ENCODE data around the gene RASAL1. TPM values are rescaled to one million over a fixed set of nuclear protein-coding genes. Genes with fewer than 3 reads are reported as not detected.

Gene RASAL1
- total RNA-seq, 1 donor from 2014 or later = 11.0 TPM

GRCh38 chr12:113173081-113173698 is 37.6 kb upstream of the RASAL1 start:
- H3K4me3 ChIP-seq = no peak overlapping the region
- DNase-seq (ENCODE audit: extremely low spot score in 2 of 2) = no peak
- H3K36me3 ChIP-seq = peaks cover 3 to 95% of the 10 kb centered on the region in 2 donors
- no peak for TF ChIP-seq POLR2AphosphoS5 (IDR thresholded peaks at IDR 0.05; ENCODE audit: insufficient read depth in 1 of 2, low read depth in 1 of 2)
- no peak for TF ChIP-seq CTCF (IDR thresholded peaks at IDR 0.05)
- TF ChIP-seq POLR2A (IDR thresholded peaks at IDR 0.05) = no peak
- no peaks in the 10 kb centered on the region for H3K27me3 ChIP-seq
- no peaks in the 10 kb centered on the region for H3K9me3 ChIP-seq
- H3K4me1 ChIP-seq = no peaks in the 10 kb centered on the region
- H3K27ac ChIP-seq = no peak overlapping the region
- intact Hi-C loops (cut with DNase I) = no loop called here

- intact Hi-C loops (cut with DNase I) = no loop called here
- Histone ChIP-seq H3K4me1 (no peaks in the 10 kb centered on the region), H3K27ac (no peak overlapping the region), H3K9me3 (no peaks in the 10 kb centered on the region), H3K27me3 (no peaks in the 10 kb centered on the region), H3K4me3 (no peak overlapping the region), H3K36me3 (peaks cover 3 to 92% of the 10 kb centered on the region in 2 donors)
- DNase-seq (ENCODE audit: extremely low spot score in 2 of 2) = no peak
- TF ChIP-seq POLR2A (IDR thresholded peaks at IDR 0.05) = no peak
- no peak for TF ChIP-seq CTCF (IDR thresholded peaks at IDR 0.05)
- no peak for TF ChIP-seq POLR2AphosphoS5 (IDR thresholded peaks at IDR 0.05; ENCODE audit: insufficient read depth in 1 of 2, low read depth in 1 of 2)
Observed at GRCh38 chr12:113172185-113172584, 36.6 kb upstream of the RASAL1 start.

GRCh38 chr12:113171543-113171942 is 36.0 kb upstream of the RASAL1 start:
- TF ChIP-seq CTCF (IDR thresholded peaks at IDR 0.05) (no peak), POLR2A (IDR thresholded peaks at IDR 0.05) (no peak), POLR2AphosphoS5 (IDR thresholded peaks at IDR 0.05; ENCODE audit: insufficient read depth in 1 of 2, low read depth in 1 of 2) (no peak)
- no peak overlapping the region for H3K4me3 ChIP-seq
- no peaks in the 10 kb centered on the region for H3K9me3 ChIP-seq
- no peak overlapping the region for H3K27ac ChIP-seq
- intact Hi-C loops (cut with DNase I) = no loop called here
- H3K27me3 ChIP-seq = no peaks in the 10 kb centered on the region
- DNase-seq (ENCODE audit: extremely low spot score in 2 of 2) = no peak
- H3K4me1 ChIP-seq = no peaks in the 10 kb centered on the region
- H3K36me3 ChIP-seq = peaks cover 3 to 85% of the 10 kb centered on the region in 2 donors

- Histone ChIP-seq H3K9me3 (no peaks in the 10 kb centered on the region), H3K27ac (no peak overlapping the region), H3K36me3 (peaks cover 3 to 85% of the 10 kb centered on the region in 2 donors), H3K4me3 (no peak overlapping the region), H3K4me1 (no peaks in the 10 kb centered on the region), H3K27me3 (no peaks in the 10 kb centered on the region)
- DNase-seq (ENCODE audit: extremely low spot score in 2 of 2) = no peak
- intact Hi-C loops (cut with DNase I) = no loop called here
- TF ChIP-seq POLR2A (IDR thresholded peaks at IDR 0.05) (no peak), CTCF (IDR thresholded peaks at IDR 0.05) (no peak), POLR2AphosphoS5 (IDR thresholded peaks at IDR 0.05; ENCODE audit: insufficient read depth in 1 of 2, low read depth in 1 of 2) (no peak)
Observed at GRCh38 chr12:113170926-113171325, 35.4 kb upstream of the RASAL1 start.

- DNase-seq (ENCODE audit: extremely low spot score in 2 of 2) = no peak
Observed at GRCh38 chr12:113170457-113170856, 34.9 kb upstream of the RASAL1 start.

More at GRCh38 chr12:113170457-113170856, 34.9 kb upstream of the RASAL1 start:
- TF ChIP-seq CTCF (IDR thresholded peaks at IDR 0.05) (no peak), POLR2AphosphoS5 (IDR thresholded peaks at IDR 0.05; ENCODE audit: insufficient read depth in 1 of 2, low read depth in 1 of 2) (no peak), POLR2A (IDR thresholded peaks at IDR 0.05) (no peak)
- peaks cover 4 to 86% of the 10 kb centered on the region in 2 donors for H3K36me3 ChIP-seq
- H3K4me3 ChIP-seq = no peak overlapping the region
- no peak overlapping the region for H3K27ac ChIP-seq
- H3K27me3 ChIP-seq = no peaks in the 10 kb centered on the region
- intact Hi-C loops (cut with DNase I) = no loop called here
- no peaks in the 10 kb centered on the region for H3K4me1 ChIP-seq
- H3K9me3 ChIP-seq = no peaks in the 10 kb centered on the region
